HL-60 (cell line): ENCODE data around the gene PCLO.

Experiments
- DNase-seq, 2 experiments: peaks; one replicate each; pipeline ENCODE4 v3.0.0-alpha.2; 2010 to 2020; ENCODE audit warnings: low read depth in 1 of 2, low spot score in 1 of 2
- H3K27ac ChIP-seq: fragments of 250-450 bp; sonication (Bioruptor Pico); replicated peaks from 2 replicates; pipeline ENCODE4 v1.5.1; 2020; ENCODE audit warnings: mild to moderate bottlenecking, moderate library complexity
- H3K27me3 ChIP-seq: fragments of 250-450 bp; sonication (Bioruptor Pico); 2 replicates; pipeline ENCODE4 v1.5.1; 2021; ENCODE audit warnings: mild to moderate bottlenecking, moderate library complexity; ENCODE audit not compliant: insufficient read depth, poor library complexity, severe bottlenecking
- H3K4me3 ChIP-seq: replicated peaks from 2 replicates; pipeline ENCODE4 v1.5.1; 2011; ENCODE audit warnings: mild to moderate bottlenecking, control low read depth, low read length; ENCODE audit not compliant: insufficient read depth
- CTCF ChIP-seq: IDR thresholded peaks from one replicate; pipeline ENCODE4 v1.5.1; 2011; ENCODE audit warnings: low read length, control low read depth, inconsistent platforms; ENCODE audit not compliant: insufficient read depth
- GABPA ChIP-seq: IDR thresholded peaks from 2 replicates; pipeline ENCODE4 v1.6.1; 2012; ENCODE audit warnings: low read depth
- POLR2AphosphoS5 ChIP-seq: IDR thresholded peaks from 2 replicates; pipeline ENCODE4 v1.6.1; 2012; ENCODE audit warnings: low read depth
- REST ChIP-seq: IDR thresholded peaks from 2 replicates; pipeline ENCODE4 v1.6.1; 2012; ENCODE audit warnings: low read depth; ENCODE audit not compliant: insufficient replicate concordance
- SPI1 ChIP-seq: IDR thresholded peaks from 2 replicates; pipeline ENCODE4 v1.6.1; 2012; ENCODE audit warnings: low read depth, mild to moderate bottlenecking, borderline replicate concordance

PCLO gene

GRCh38 chr7:82740246-82740848 lies 422.3 kb downstream of the PCLO start:
- peak in 1 of 2 experiments; percentile 32 for DNase-seq
- H3K4me3 ChIP-seq: no peak overlapping the region
- H3K27me3 ChIP-seq: no peaks in the 10 kb centered on the region
- TF ChIP-seq CTCF: peak; percentile 30
- TF ChIP-seq POLR2AphosphoS5: no peak
- TF ChIP-seq GABPA: no peak
- TF ChIP-seq SPI1: no peak
- TF ChIP-seq REST: no peak
- H3K27ac ChIP-seq: no peak overlapping the region

GRCh38 chr7:82736633-82737032 lies 426.1 kb downstream of the PCLO start:
- Histone ChIP-seq H3K27me3 (no peaks in the 10 kb centered on the region), H3K4me3 (no peak overlapping the region), H3K27ac (no peak overlapping the region)
- no peak for DNase-seq
- TF ChIP-seq CTCF (no peak), REST (peak; percentile 72)

- no peak overlapping the region for H3K4me3 ChIP-seq
- DNase-seq: no peak
- TF ChIP-seq POLR2AphosphoS5 (no peak), GABPA (no peak), CTCF (no peak), SPI1 (no peak), REST (no peak)
- no peaks in the 10 kb centered on the region for H3K27me3 ChIP-seq
- H3K27ac ChIP-seq: no peak overlapping the region
These were observed 430.0 kb downstream of the PCLO start for GRCh38 chr7:82732677-82733076.
